IMR-90 (cell line): ENCODE measurements around the gene MB21D2. TPM values are rescaled to one million over a fixed set of nuclear protein-coding genes. Genes with fewer than 3 reads are reported as not detected.

Experiments
- ATAC-seq: fragments of 200-7000 bp; cut with Tn5 transposase; 2 replicates; pipeline ENCODE4 v1.9.1; 2020; ENCODE audit warnings: low read depth, mild to moderate bottlenecking, moderate library complexity
- BruUV-seq: library from RNA; stranded (reverse); fragments of 400-500 nt; replicated peaks from 2 replicates; lab custom pipeline; 2021; lab: Mats Ljungman, UMichigan
- CTCF ChIA-PET: fragments of 300-600 bp; formaldehyde crosslinking; extraction: SDS; loops from one replicate; lab custom pipeline; 2021; ENCODE audit warnings: antibody characterized with exemption; lab: Yijun Ruan, JAX
- POLR2A ChIA-PET: fragments of 300-600 bp; sonication (Branson Sonifier 250); formaldehyde crosslinking; loops from one replicate; lab custom pipeline; 2022; ENCODE audit warnings: antibody characterized with exemption; ENCODE audit not compliant: unreplicated experiment; lab: Charles Lee
- DNase-seq: peaks from one replicate; pipeline ENCODE4 v3.0.0; 2013
- H2AFZ ChIP-seq: replicated peaks from 2 replicates; pipeline ENCODE3; 2013; ENCODE audit warnings: low read length, mild to moderate bottlenecking; ENCODE audit not compliant: poor library complexity
- H2AK5ac ChIP-seq: 2 replicates; pipeline ENCODE4 v1.6.1; 2013; ENCODE audit warnings: low read depth, low read length, inconsistent platforms
- H2AK9ac ChIP-seq: replicated peaks from 2 replicates; pipeline ENCODE3; 2013; ENCODE audit warnings: mild to moderate bottlenecking, low read depth, low read length, moderate library complexity; ENCODE audit not compliant: poor library complexity
- H2BK120ac ChIP-seq: 2 replicates; pipeline ENCODE4 v1.6.1; 2013; ENCODE audit warnings: low read depth, low read length, inconsistent platforms
- H2BK15ac ChIP-seq: 3 replicates; pipeline ENCODE4 v1.6.1; 2013; ENCODE audit warnings: low read depth, low read length, inconsistent platforms
- H2BK20ac ChIP-seq: 2 replicates; pipeline ENCODE4 v1.6.1; 2013; ENCODE audit warnings: low read depth, mild to moderate bottlenecking, inconsistent platforms, low read length, moderate library complexity
- H2BK5ac ChIP-seq: 2 replicates; pipeline ENCODE4 v1.6.1; 2013; ENCODE audit warnings: mild to moderate bottlenecking, low read depth, low read length, inconsistent platforms; ENCODE audit not compliant: poor library complexity, severe bottlenecking
- H3K14ac ChIP-seq: replicated peaks from 2 replicates; pipeline ENCODE4 v1.6.1; 2013; ENCODE audit warnings: low read depth, low read length, inconsistent platforms
- H3K18ac ChIP-seq: 2 replicates; pipeline ENCODE4 v1.6.1; 2013; ENCODE audit warnings: low read depth, low read length, control low read depth
- H3K23ac ChIP-seq: 2 replicates; pipeline ENCODE4 v1.6.1; 2013; ENCODE audit warnings: low read depth, low read length, inconsistent platforms
- H3K27ac ChIP-seq: 2 replicates; pipeline ENCODE4 v1.5.1; 2013; ENCODE audit warnings: mild to moderate bottlenecking, control low read depth, low read length; ENCODE audit not compliant: insufficient read depth
- H3K27me3 ChIP-seq: 2 replicates; pipeline ENCODE4 v1.6.1; 2013; ENCODE audit warnings: low read length; ENCODE audit not compliant: control insufficient read depth, insufficient read depth
- H3K36me3 ChIP-seq: 2 replicates; pipeline ENCODE4 v1.6.1; 2013; ENCODE audit warnings: low read length, mixed read lengths; ENCODE audit not compliant: control insufficient read depth, insufficient read depth
- H3K4ac ChIP-seq: 2 replicates; pipeline ENCODE4 v1.6.1; 2013; ENCODE audit warnings: low read depth, low read length, inconsistent platforms
- H3K4me1 ChIP-seq: 2 replicates; pipeline ENCODE4 v1.6.1; 2013; ENCODE audit warnings: low read length, mixed read lengths; ENCODE audit not compliant: control insufficient read depth, insufficient read depth
- H3K4me2 ChIP-seq: 2 replicates; pipeline ENCODE4 v1.6.1; 2013; ENCODE audit warnings: low read depth, mild to moderate bottlenecking, control low read depth, low read length, moderate library complexity
- H3K4me3 ChIP-seq: 2 replicates; pipeline ENCODE4 v1.5.1; 2013; ENCODE audit warnings: low read depth, mild to moderate bottlenecking, control low read depth, low read length, moderate library complexity; ENCODE audit not compliant: insufficient read depth
- H3K56ac ChIP-seq: 2 replicates; pipeline ENCODE4 v1.6.1; 2013; ENCODE audit warnings: low read length, inconsistent platforms; ENCODE audit not compliant: insufficient read depth; ENCODE audit errors: extremely low read depth
- H3K79me1 ChIP-seq, 2 experiments: 2 replicates each; pipeline ENCODE4 v1.6.1; 2013; ENCODE audit warnings: low read length in 2 of 2, inconsistent platforms in 1 of 2, low read depth in 1 of 2
- H3K9ac ChIP-seq: 2 replicates; pipeline ENCODE4 v1.6.1; 2013; ENCODE audit warnings: low read depth, low read length, control low read depth
- H3K9me1 ChIP-seq: 2 replicates; pipeline ENCODE4 v1.6.1; 2013; ENCODE audit warnings: low read length, inconsistent platforms; ENCODE audit not compliant: insufficient read depth
- H3K9me3 ChIP-seq: 2 replicates; pipeline ENCODE4 v1.6.1; 2013; ENCODE audit warnings: low read length; ENCODE audit not compliant: control insufficient read depth, insufficient read depth
- H4K20me1 ChIP-seq: 2 replicates; pipeline ENCODE4 v1.6.1; 2013; ENCODE audit warnings: low read length, inconsistent platforms; ENCODE audit not compliant: insufficient read depth
- H4K5ac ChIP-seq: 2 replicates; pipeline ENCODE4 v1.6.1; 2013; ENCODE audit warnings: mild to moderate bottlenecking, low read depth, low read length, control low read depth
- H4K8ac ChIP-seq, 2 experiments: 2 replicates each; pipeline ENCODE4 v1.6.1; 2013; ENCODE audit warnings: low read depth in 2 of 2, low read length in 2 of 2, control low read depth in 1 of 2, inconsistent platforms in 1 of 2
- H4K91ac ChIP-seq: 2 replicates; pipeline ENCODE4 v1.6.1; 2013; ENCODE audit warnings: low read depth, low read length, inconsistent platforms; ENCODE audit not compliant: insufficient read depth
- BHLHE40 ChIP-seq: fragments of 150-350 bp; IDR thresholded peaks from 2 replicates; pipeline ENCODE4 v1.6.1; 2016; ENCODE audit warnings: mild to moderate bottlenecking, low read depth, low read length
- CHD1 ChIP-seq: IDR thresholded peaks from 2 replicates; pipeline ENCODE4 v1.6.1; 2012; ENCODE audit warnings: low read depth, low read length, improper control_type of control experiment
- MAFK ChIP-seq: IDR thresholded peaks from 2 replicates; pipeline ENCODE4 v1.6.1; 2012; ENCODE audit warnings: low read depth, low read length, improper control_type of control experiment
- MAZ ChIP-seq: IDR thresholded peaks from 2 replicates; pipeline ENCODE4 v1.6.1; 2012; ENCODE audit warnings: low read depth, mild to moderate bottlenecking, low read length, improper control_type of control experiment, moderate library complexity, borderline replicate concordance
- NFE2L2 ChIP-seq: fragments of 150-350 bp; IDR thresholded peaks from 2 replicates; pipeline ENCODE4 v1.6.1; 2016; ENCODE audit warnings: low read depth, mild to moderate bottlenecking, low read length
- POLR2A ChIP-seq: IDR thresholded peaks from 2 replicates; pipeline ENCODE4 v1.6.1; 2012; ENCODE audit warnings: mild to moderate bottlenecking, low read depth, low read length
- RAD21 ChIP-seq: IDR thresholded peaks from 2 replicates; pipeline ENCODE4 v1.6.1; 2012; ENCODE audit warnings: low read length, improper control_type of control experiment
- RFX5 ChIP-seq: IDR thresholded peaks from 2 replicates; pipeline ENCODE4 v1.8.0; 2012; ENCODE audit warnings: low read depth, mild to moderate bottlenecking, low read length, moderate library complexity
- WGBS, 2 experiments: methylation state at CpG; one replicate each; pipeline versions ENCODE4 v1.1.5 to v1.1.7; 2013; ENCODE audit warnings: missing lambda C conversion rate in 2 of 2; ENCODE audit not compliant: insufficient read length in 1 of 2; ENCODE audit errors: extremely low coverage in 2 of 2; 5-methylcytosine and 5-hydroxymethylcytosine counted together
- dilution Hi-C: fragments of 300-500 bp; cut with HindIII; formaldehyde crosslinking; loops from one replicate; pipeline ENCODE4 v1.14.3; 2018; ENCODE audit warnings: low sequenced_read_pairs; ENCODE audit not compliant: unreplicated experiment
- in situ Hi-C: fragments of 300-500 bp; cut with MboI; formaldehyde crosslinking; loops from 3 replicates; pipeline ENCODE4 v1.14.3; 2019; ENCODE audit warnings: low sequenced_read_pairs, inconsistent platforms, mixed read lengths
- intact Hi-C: fragments of 100-400 bp; cut with micrococcal nuclease; formaldehyde crosslinking; loops from 2 replicates; pipeline ENCODE4 v1.10.0; 2022
- polyA plus RNA-seq, 3 experiments: library from polyadenylated mRNA; depleted of rRNA; stranded (reverse); fragments of >200 nt; gene quantifications; 2 replicates each; pipeline ENCODE4 v1.2.3, GENCODE V29; 2012; ENCODE audit warnings: low replicate concordance in 1 of 3
- total RNA-seq: library from RNA; depleted of rRNA; stranded (reverse); fragments of >200 nt; gene quantifications from 2 replicates; pipeline ENCODE4 v1.2.3, GENCODE V29; 2012
- TF ChIP-seq, protein P1 (sequence below): fragments of 150-350 bp; IDR thresholded peaks from 2 replicates; pipeline ENCODE4 v1.6.1; 2017; ENCODE audit warnings: mild to moderate bottlenecking, antibody characterized with exemption, low read length, low read depth

Gene MB21D2
- total and polyA plus RNA-seq, 2 of the 4 experiments (the other 2 are of a cell fraction), result 13.6 to 44.8 TPM

DNA sequence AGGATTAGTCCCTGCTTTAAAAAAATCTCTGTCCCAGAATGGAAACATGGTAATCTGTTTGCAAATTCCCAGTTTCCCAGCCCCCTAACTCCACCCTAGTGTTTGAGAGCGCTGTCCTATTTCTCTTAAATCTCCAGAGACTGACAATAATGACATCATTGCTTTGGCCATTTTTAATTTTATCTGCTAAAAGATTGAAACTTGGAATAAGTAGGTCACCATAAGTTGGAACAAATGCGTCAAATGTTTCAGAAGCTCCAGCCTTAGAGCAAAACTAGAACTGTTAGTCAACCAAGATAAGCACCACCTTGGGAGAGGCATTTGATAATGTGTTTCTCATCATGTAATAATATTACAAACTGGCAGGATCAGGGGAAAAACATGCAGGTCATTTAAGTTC lies 25.7 kb upstream of the MB21D2 start:
- no peak for ATAC-seq
- Histone ChIP-seq H3K9me1 (peaks cover 4% of the 10 kb centered on the region; the same call in 1 of the 2 replicates), H2AFZ (no peak overlapping the region), H4K91ac (no peak overlapping the region), H3K18ac (no peak overlapping the region), H3K4ac (no peak overlapping the region), H3K36me3 (no peaks in the 10 kb centered on the region), H2BK15ac (no peak overlapping the region), H3K56ac (no peak overlapping the region), H2BK5ac (no peak overlapping the region), H2AK9ac (no peak overlapping the region), H2BK20ac (no peak overlapping the region), H2BK120ac (no peak overlapping the region), H3K14ac (no peak overlapping the region), H4K8ac (no peak overlapping the region), H3K4me2 (no peak overlapping the region), H2AK5ac (no peak overlapping the region), H3K4me3 (no peak overlapping the region), H3K23ac (no peak overlapping the region), H3K9me3 (peaks cover 2% of the 10 kb centered on the region; the same call in 1 of the 2 replicates), H3K79me1 (no peaks in the 10 kb centered on the region), H3K27me3 (peaks cover 4% of the 10 kb centered on the region; the same call in 1 of the 2 replicates), H3K9ac (no peak overlapping the region), H4K5ac (no peak overlapping the region), H4K20me1 (no peaks in the 10 kb centered on the region), H3K4me1 (no peaks in the 10 kb centered on the region), H3K27ac (no peak overlapping the region)
- BruUV-seq, result no TSS peak
- DNase-seq, result no peak
- intact Hi-C loops (no loop called here), in situ Hi-C loops (no loop called here), dilution Hi-C loops (no loop called here)
- POLR2A ChIA-PET, result no interaction called here
- CTCF ChIA-PET, result interaction anchor here (0.6 kb wide), 1 partner anchor 83 kb away, joined by 4 read pairs; no protein-coding TSS in a partner anchor
- no CpG with 5 or more reads among the region's 2 CpGs for WGBS, 2 experiments
- TF ChIP-seq CHD1 (no peak), NFE2L2 (no peak), MAFK (no peak), MAZ (no peak), RAD21 (no peak), RFX5 (no peak), BHLHE40 (no peak), POLR2A (no peak)
- TF ChIP-seq, protein P1, sequence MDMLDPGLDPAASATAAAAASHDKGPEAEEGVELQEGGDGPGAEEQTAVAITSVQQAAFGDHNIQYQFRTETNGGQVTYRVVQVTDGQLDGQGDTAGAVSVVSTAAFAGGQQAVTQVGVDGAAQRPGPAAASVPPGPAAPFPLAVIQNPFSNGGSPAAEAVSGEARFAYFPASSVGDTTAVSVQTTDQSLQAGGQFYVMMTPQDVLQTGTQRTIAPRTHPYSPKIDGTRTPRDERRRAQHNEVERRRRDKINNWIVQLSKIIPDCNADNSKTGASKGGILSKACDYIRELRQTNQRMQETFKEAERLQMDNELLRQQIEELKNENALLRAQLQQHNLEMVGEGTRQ, result no peak
